Tibial artery (tissue), 4 donors: ENCODE measurements around the gene FADS3.

Experiments used
- DNase-seq, 2 donors: peaks; one replicate each; pipeline ENCODE4 v3.0.0-alpha.2; 2019
- H3K27ac ChIP-seq, 2 donors: fragments of 200-600 bp; sonication (generic) in 1 of 2; 1 replicate in 1 of 2; 2 replicates in 1 of 2; pipeline ENCODE4 v1.5.1; 2018 to 2019; ENCODE audit warnings: mild to moderate bottlenecking in 1 of 2
- H3K27me3 ChIP-seq, 2 donors: fragments of 200-600 bp; sonication (generic) in 1 of 2; one replicate each; pipeline versions ENCODE4 v1.5.1 to v1.6.0; 2016 to 2019
- H3K36me3 ChIP-seq, 3 donors: fragments of 200-600 bp; sonication (generic) in 2 of 3; one replicate each; pipeline ENCODE4 v1.5.1; 2016 to 2019; ENCODE audit warnings: mild to moderate bottlenecking in 2 of 3
- H3K4me1 ChIP-seq, 4 donors: fragments of 200-600 bp; sonication (generic) in 2 of 4; 1 replicate in 3 of 4; 2 replicates in 1 of 4; pipeline ENCODE4 v1.5.1; 2016 to 2019
- H3K4me3 ChIP-seq, 2 donors: fragments of 200-600 bp; sonication (generic) in 1 of 2; 1 replicate in 1 of 2; 2 replicates in 1 of 2; pipeline ENCODE4 v1.5.1; 2018 to 2019; ENCODE audit warnings: mild to moderate bottlenecking in 2 of 2
- H3K9me3 ChIP-seq, 3 donors: fragments of 200-600 bp; sonication (generic) in 1 of 3; one replicate each; pipeline ENCODE4 v1.5.1; 2016 to 2019
- CTCF ChIP-seq, 2 experiments: fragments of 200-600 bp in 1 of 2; fragments of 450-650 bp in 1 of 2; IDR thresholded peaks; one replicate each; pipeline ENCODE4 v1.5.1; 2017 to 2019; ENCODE audit warnings: antibody characterized with exemption in 2 of 2, mild to moderate bottlenecking in 1 of 2, moderate library complexity in 1 of 2
- intact Hi-C: fragments of 100-400 bp; cut with DNase I; formaldehyde crosslinking; loops from one replicate; pipeline ENCODE4 v1.15.0; 2023; ENCODE audit warnings: low total_unique reads

The FADS3 gene

GRCh38 chr11:61869429-61869707 lies 22.0 kb downstream of the FADS3 start:
- H3K27ac ChIP-seq, result peak overlapping the region; percentile 58 to 74
- no peak overlapping the region for H3K4me3 ChIP-seq
- peaks cover 0 to 36% (median 29%) of the 10 kb centered on the region in 4 donors for H3K4me1 ChIP-seq
- H3K9me3 ChIP-seq, result no peaks in the 10 kb centered on the region
- no peak for TF ChIP-seq CTCF (IDR thresholded peaks at IDR 0.05)
- intact Hi-C loops, result no loop called here
- no peaks in the 10 kb centered on the region for H3K27me3 ChIP-seq
- peaks cover 11 to 39% (median 32%) of the 10 kb centered on the region in 3 donors for H3K36me3 ChIP-seq
- no peak for DNase-seq

GRCh38 chr11:61868571-61869428 lies 22.5 kb downstream of the FADS3 start:
- Histone ChIP-seq H3K27me3 (no peaks in the 10 kb centered on the region), H3K36me3 (peaks cover 17 to 39% (median 33%) of the 10 kb centered on the region in 3 donors), H3K4me1 (peaks cover 0 to 30% (median 23%) of the 10 kb centered on the region in 4 donors), H3K9me3 (no peaks in the 10 kb centered on the region), H3K27ac (peak overlapping the region; percentile 2 to 74), H3K4me3 (no peak overlapping the region)
- TF ChIP-seq CTCF (IDR thresholded peaks at IDR 0.05), result no peak
- intact Hi-C loops, result no loop called here
- no peak for DNase-seq

GRCh38 chr11:61866958-61867343 lies 24.4 kb downstream of the FADS3 start:
- no peak for TF ChIP-seq CTCF (IDR thresholded peaks at IDR 0.05)
- H3K27ac ChIP-seq, result no peak overlapping the region

GRCh38 chr11:61866231-61866957 lies 25.0 kb downstream of the FADS3 start:
- intact Hi-C loops, result no loop called here
- TF ChIP-seq CTCF (IDR thresholded peaks at IDR 0.05), result no peak
- H3K4me1 ChIP-seq, result peaks cover 0 to 21% (median 17%) of the 10 kb centered on the region in 4 donors
- no peak overlapping the region for H3K4me3 ChIP-seq
- no peaks in the 10 kb centered on the region for H3K27me3 ChIP-seq
- no peak overlapping the region for H3K27ac ChIP-seq
- no peaks in the 10 kb centered on the region for H3K9me3 ChIP-seq
- DNase-seq, result no peak
- peaks cover 27 to 38% (median 33%) of the 10 kb centered on the region in 3 donors for H3K36me3 ChIP-seq

More at GRCh38 chr11:61866958-61867343, 24.4 kb downstream of the FADS3 start:
- Histone ChIP-seq H3K36me3 (peaks cover 27 to 38% (median 33%) of the 10 kb centered on the region in 3 donors), H3K9me3 (no peaks in the 10 kb centered on the region), H3K4me3 (no peak overlapping the region), H3K4me1 (peaks cover 0 to 27% (median 22%) of the 10 kb centered on the region in 4 donors), H3K27me3 (no peaks in the 10 kb centered on the region)
- no peak for DNase-seq
- intact Hi-C loops, result no loop called here

GRCh38 chr11:61864814-61865775 lies 26.2 kb downstream of the FADS3 start:
- Histone ChIP-seq H3K4me1 (peaks cover 0 to 14% (median 6%) of the 10 kb centered on the region in 4 donors), H3K27me3 (no peaks in the 10 kb centered on the region), H3K4me3 (no peak overlapping the region), H3K9me3 (no peaks in the 10 kb centered on the region), H3K27ac (no peak overlapping the region), H3K36me3 (peaks cover 27 to 45% (median 42%) of the 10 kb centered on the region in 3 donors)
- intact Hi-C loops, result no loop called here
- TF ChIP-seq CTCF (IDR thresholded peaks at IDR 0.05), result no peak
- no peak for DNase-seq
